PFSK-1 (cell line): Measurements from ENCODE around the gene SOX8.

Experiments used
- POLR2AphosphoS5 ChIP-seq: IDR thresholded peaks from 2 replicates; pipeline ENCODE4 v1.6.1; 2012; ENCODE audit warnings: low read depth, mild to moderate bottlenecking, control low read depth, low read length, moderate library complexity
- SIN3A ChIP-seq: IDR thresholded peaks from 2 replicates; pipeline ENCODE4 v1.6.1; 2012; ENCODE audit warnings: mild to moderate bottlenecking, low read length, moderate library complexity, borderline replicate concordance; ENCODE audit not compliant: insufficient read depth

GRCh38 chr16:939311-939710 is 42.3 kb upstream of the SOX8 start:
- TF ChIP-seq POLR2AphosphoS5 (no peak), SIN3A (no peak)
